Vagina (tissue), 2 donors: Measurements from ENCODE around the gene SYF2. TPM values are rescaled to one million over a fixed set of nuclear protein-coding genes. Genes with fewer than 3 reads are reported as not detected.
A peak's percentile ranks its signal among the peaks of the same experiment; 100 is the strongest.

Source experiments
- DNase-seq, 2 donors: peaks; one replicate each; pipeline ENCODE4 v3.0.0-alpha.2; 2017; ENCODE audit errors: extremely low spot score in 2 of 2
- H3K27ac ChIP-seq: fragments of 200-600 bp; sonication (generic); one replicate; pipeline ENCODE4 v1.5.1; 2019
- H3K27me3 ChIP-seq: fragments of 200-600 bp; sonication (generic); one replicate; pipeline ENCODE4 v1.5.1; 2019
- H3K36me3 ChIP-seq, 2 donors: fragments of 200-600 bp; sonication (generic); one replicate each; pipeline ENCODE4 v1.5.1; 2017 to 2019
- H3K4me1 ChIP-seq: fragments of 200-600 bp; sonication (generic); one replicate; pipeline ENCODE4 v1.5.1; 2019
- H3K4me3 ChIP-seq, 2 donors: fragments of 200-600 bp; sonication (generic); 1 replicate in 1 of 2; 2 replicates in 1 of 2; pipeline ENCODE4 v1.5.1; 2016 to 2019
- H3K9me3 ChIP-seq: fragments of 200-600 bp; sonication (generic); one replicate; pipeline ENCODE4 v1.5.1; 2019
- POLR2A ChIP-seq, 2 donors: fragments of 450-650 bp; IDR thresholded peaks; one replicate each; pipeline ENCODE4 v1.6.1; 2017; ENCODE audit warnings: antibody characterized with exemption in 2 of 2, mild to moderate bottlenecking in 2 of 2, moderate library complexity in 2 of 2
- POLR2AphosphoS5 ChIP-seq, 2 donors: sonication (generic); formaldehyde crosslinking; IDR thresholded peaks; one replicate each; pipeline ENCODE4 v1.9.0; 2017; ENCODE audit warnings: antibody characterized with exemption in 2 of 2, mild to moderate bottlenecking in 2 of 2, low read depth in 1 of 2; ENCODE audit not compliant: insufficient read depth in 1 of 2
- intact Hi-C: fragments of 100-400 bp; cut with DNase I; formaldehyde crosslinking; loops from one replicate; pipeline ENCODE4 v1.15.1; 2023
- total RNA-seq: library from RNA; depleted of rRNA; stranded (reverse); fragments of >200 nt; gene quantifications from one replicate; pipeline ENCODE4 v1.2.3, GENCODE V29; 2016
- TF ChIP-seq, protein P1 (sequence below), 3 experiments: fragments of 450-650 bp in 2 of 3; fragments of 200-600 bp in 1 of 3; sonication (generic) in 1 of 3; IDR thresholded peaks; one replicate each; pipeline ENCODE4 v1.5.1; 2017 to 2019; ENCODE audit warnings: antibody characterized with exemption in 3 of 3, mild to moderate bottlenecking in 2 of 3, moderate library complexity in 2 of 3

SYF2 gene
- total RNA-seq, 1 donor from 2014 or later, result 28.7 TPM

DNA sequence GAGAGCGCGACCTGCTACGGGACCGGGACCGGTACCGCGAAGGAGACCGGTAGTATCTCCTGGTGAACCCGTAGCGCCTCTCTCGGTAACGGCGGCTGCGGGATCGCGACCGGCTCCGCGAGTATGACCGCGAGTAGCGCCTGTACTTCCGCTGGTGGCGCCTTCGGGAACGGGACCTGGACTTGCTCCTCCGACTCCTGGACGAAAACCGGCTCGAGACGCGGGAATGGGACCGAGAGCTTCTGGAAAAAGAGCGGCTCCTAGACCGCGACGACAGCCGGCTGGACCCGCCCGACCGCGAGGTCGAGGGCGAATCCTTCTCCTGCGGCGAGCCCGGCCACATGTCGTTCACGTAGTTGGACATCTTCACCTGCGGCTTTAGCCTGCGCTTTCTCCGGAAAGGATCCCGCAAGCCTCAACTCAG lies 14.3 kb upstream of the SYF2 start:
- no peaks in the 10 kb centered on the region for H3K9me3 ChIP-seq
- peak overlapping the region; percentile 96 for H3K27ac ChIP-seq
- TF ChIP-seq POLR2AphosphoS5 (IDR thresholded peaks at IDR 0.05; ENCODE audit: insufficient read depth in 1 of 2, low read depth in 1 of 2) (no peak), POLR2A (IDR thresholded peaks at IDR 0.05) (no peak)
- TF ChIP-seq, protein P1, sequence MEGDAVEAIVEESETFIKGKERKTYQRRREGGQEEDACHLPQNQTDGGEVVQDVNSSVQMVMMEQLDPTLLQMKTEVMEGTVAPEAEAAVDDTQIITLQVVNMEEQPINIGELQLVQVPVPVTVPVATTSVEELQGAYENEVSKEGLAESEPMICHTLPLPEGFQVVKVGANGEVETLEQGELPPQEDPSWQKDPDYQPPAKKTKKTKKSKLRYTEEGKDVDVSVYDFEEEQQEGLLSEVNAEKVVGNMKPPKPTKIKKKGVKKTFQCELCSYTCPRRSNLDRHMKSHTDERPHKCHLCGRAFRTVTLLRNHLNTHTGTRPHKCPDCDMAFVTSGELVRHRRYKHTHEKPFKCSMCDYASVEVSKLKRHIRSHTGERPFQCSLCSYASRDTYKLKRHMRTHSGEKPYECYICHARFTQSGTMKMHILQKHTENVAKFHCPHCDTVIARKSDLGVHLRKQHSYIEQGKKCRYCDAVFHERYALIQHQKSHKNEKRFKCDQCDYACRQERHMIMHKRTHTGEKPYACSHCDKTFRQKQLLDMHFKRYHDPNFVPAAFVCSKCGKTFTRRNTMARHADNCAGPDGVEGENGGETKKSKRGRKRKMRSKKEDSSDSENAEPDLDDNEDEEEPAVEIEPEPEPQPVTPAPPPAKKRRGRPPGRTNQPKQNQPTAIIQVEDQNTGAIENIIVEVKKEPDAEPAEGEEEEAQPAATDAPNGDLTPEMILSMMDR (IDR thresholded peaks at IDR 0.05), result no peak
- peaks cover 0 to 41% of the 10 kb centered on the region in 2 donors for H3K36me3 ChIP-seq
- H3K4me3 ChIP-seq, result peak overlapping the region; percentile 69 to 90
- no peaks in the 10 kb centered on the region for H3K27me3 ChIP-seq
- H3K4me1 ChIP-seq, result peaks cover 31% of the 10 kb centered on the region
- intact Hi-C loops, result no loop called here
- DNase-seq, result no peak

DNA sequence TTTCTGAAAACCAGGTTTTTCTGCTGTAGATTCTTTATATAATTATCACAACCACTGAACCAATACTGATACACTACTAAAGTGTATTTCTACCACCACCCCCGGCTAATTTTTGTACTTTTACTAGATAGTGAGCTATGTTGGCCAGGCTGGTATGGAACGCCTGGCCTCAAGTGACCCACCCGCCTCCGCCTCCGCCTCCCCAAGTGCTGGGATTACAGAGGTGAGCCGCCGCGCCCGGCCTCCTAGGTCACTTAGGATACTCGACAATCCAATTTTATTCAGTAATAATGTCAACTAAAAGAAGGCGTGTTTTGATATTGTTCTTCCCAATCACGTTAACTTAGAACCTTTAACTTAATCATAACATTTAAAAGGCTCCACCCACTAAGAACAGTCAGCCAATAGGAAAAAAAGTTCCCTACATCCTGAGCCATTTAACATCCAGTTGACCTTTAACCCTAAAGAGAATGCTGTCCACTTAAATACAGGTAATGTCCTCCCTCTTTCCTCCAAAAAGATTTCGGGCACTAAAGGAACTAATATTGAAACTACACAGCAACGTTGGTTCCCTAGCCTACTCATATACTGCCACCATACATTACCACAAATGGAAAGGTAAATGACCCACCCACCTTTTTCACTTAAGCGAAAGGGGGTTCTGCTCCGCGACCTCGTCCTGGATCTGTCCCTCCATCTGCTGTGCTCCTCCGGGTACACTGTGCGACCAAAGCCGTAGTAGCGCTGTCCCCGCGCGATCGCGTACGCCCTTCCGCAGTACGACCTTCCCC lies 13.7 kb upstream of the SYF2 start:
- peaks cover 0 to 46% of the 10 kb centered on the region in 2 donors for H3K36me3 ChIP-seq
- peaks cover 31% of the 10 kb centered on the region for H3K4me1 ChIP-seq
- H3K4me3 ChIP-seq, result peak overlapping the region; percentile 69 to 90
- no peak for DNase-seq
- intact Hi-C loops, result no loop called here
- no peak for TF ChIP-seq POLR2A (IDR thresholded peaks at IDR 0.05)
- TF ChIP-seq POLR2AphosphoS5 (IDR thresholded peaks at IDR 0.05; ENCODE audit: insufficient read depth in 1 of 2, low read depth in 1 of 2), result no peak
- TF ChIP-seq, protein P1 (IDR thresholded peaks at IDR 0.05), result no peak
- no peaks in the 10 kb centered on the region for H3K27me3 ChIP-seq
- no peaks in the 10 kb centered on the region for H3K9me3 ChIP-seq
- H3K27ac ChIP-seq, result peak overlapping the region; percentile 96

DNA sequence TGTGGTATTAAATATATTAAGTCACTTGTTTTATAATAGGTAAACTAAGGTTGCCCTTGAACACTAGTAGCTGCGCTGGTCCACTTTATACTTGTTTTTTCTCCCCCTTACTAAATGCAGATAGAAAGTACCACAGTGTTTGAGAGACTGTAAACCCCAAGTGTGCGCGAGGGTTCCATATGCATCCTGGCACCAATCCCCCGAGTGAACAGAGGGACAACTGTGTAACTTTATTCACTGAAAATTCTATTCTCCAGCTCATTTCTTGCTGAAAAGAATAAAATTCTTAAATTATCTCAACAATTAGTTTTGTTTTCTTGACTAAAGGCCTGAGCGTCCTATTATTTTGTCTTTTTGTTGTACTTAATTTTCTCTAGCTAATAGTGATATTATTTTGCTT lies 13.1 kb upstream of the SYF2 start:
- peaks cover 37% of the 10 kb centered on the region for H3K4me1 ChIP-seq
- peaks cover 0 to 46% of the 10 kb centered on the region in 2 donors for H3K36me3 ChIP-seq
- H3K9me3 ChIP-seq, result no peaks in the 10 kb centered on the region
- TF ChIP-seq, protein P1 (IDR thresholded peaks at IDR 0.05), result no peak
- no peak for TF ChIP-seq POLR2AphosphoS5 (IDR thresholded peaks at IDR 0.05; ENCODE audit: insufficient read depth in 1 of 2, low read depth in 1 of 2)
- no peak for TF ChIP-seq POLR2A (IDR thresholded peaks at IDR 0.05)
- no peak for DNase-seq
- H3K4me3 ChIP-seq, result peak overlapping the region; percentile 69 to 90
- intact Hi-C loops, result no loop called here
- no peaks in the 10 kb centered on the region for H3K27me3 ChIP-seq
- peak overlapping the region; percentile 16 for H3K27ac ChIP-seq

DNA sequence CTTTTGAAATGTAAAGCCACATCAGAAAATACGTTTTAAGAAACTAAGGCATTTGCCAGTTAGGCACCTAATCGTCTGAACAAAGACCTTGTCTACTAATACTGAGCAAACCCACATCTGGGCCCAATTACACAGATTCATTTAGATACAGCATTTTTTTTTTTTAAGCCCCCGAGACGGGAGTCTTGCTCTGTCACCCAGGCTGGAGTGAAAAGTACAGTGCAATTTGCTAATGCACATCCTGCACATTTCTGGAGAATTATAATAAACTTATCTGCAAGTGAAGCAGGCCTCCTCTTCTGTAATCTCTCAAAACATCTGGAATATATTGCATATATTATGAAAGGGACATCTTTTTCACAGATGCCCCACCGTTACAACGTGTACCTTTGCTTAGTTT lies 11.6 kb upstream of the SYF2 start:
- H3K9me3 ChIP-seq, result no peaks in the 10 kb centered on the region
- H3K27ac ChIP-seq, result no peak overlapping the region
- no peak for DNase-seq
- peaks cover 0 to 46% of the 10 kb centered on the region in 2 donors for H3K36me3 ChIP-seq
- H3K4me3 ChIP-seq, result no peak overlapping the region
- intact Hi-C loops, result no loop called here
- H3K4me1 ChIP-seq, result peaks cover 47% of the 10 kb centered on the region
- TF ChIP-seq, protein P1 (IDR thresholded peaks at IDR 0.05), result no peak
- TF ChIP-seq POLR2A (IDR thresholded peaks at IDR 0.05), result no peak
- no peak for TF ChIP-seq POLR2AphosphoS5 (IDR thresholded peaks at IDR 0.05; ENCODE audit: insufficient read depth in 1 of 2, low read depth in 1 of 2)
- no peaks in the 10 kb centered on the region for H3K27me3 ChIP-seq
